K562 (cell line): ENCODE measurements around the gene NME7. TPM values are rescaled to one million over a fixed set of nuclear protein-coding genes. Genes with fewer than 3 reads are reported as not detected.

Experiments
- ATAC-seq: fragments of 200-7000 bp; cut with Tn5 transposase; 3 replicates; pipeline ENCODE4 v1.9.1; 2020; ENCODE audit warnings: moderate library complexity
- BruUV-seq: library from RNA; stranded (reverse); fragments of 400-500 nt; replicated peaks from 2 replicates; lab custom pipeline; 2021; lab: Mats Ljungman, UMichigan
- CTCF ChIA-PET: fragments of 300-600 bp; formaldehyde crosslinking; extraction: SDS; loops from one replicate; lab custom pipeline; 2021; ENCODE audit warnings: low intra/inter-chr PET ratio; lab: Yijun Ruan, JAX
- POLR2A ChIA-PET: fragments of 300-600, 350-650 bp; sonication (Branson Sonifier 250); formaldehyde crosslinking; extraction: SDS; loops from one replicate; lab custom pipeline; 2021; ENCODE audit warnings: antibody characterized with exemption, inconsistent platforms; lab: Yijun Ruan, JAX
- DNase-seq, 4 experiments: peaks; one replicate each; pipeline versions ENCODE4 v3.0.0 to v3.0.0-alpha.2; 2011 to 2018; ENCODE audit warnings: low spot score in 3 of 4, mixed read lengths in 3 of 4; ENCODE audit errors: extremely low read depth in 1 of 4
- FAIRE-seq: peaks from 2 replicates; lab custom pipeline; 2011; peaks lifted over from hg19 to GRCh38; lab: Jason Lieb, UNC
- H2AFZ ChIP-seq: 2 replicates; pipeline ENCODE4 v1.6.0; 2011; ENCODE audit warnings: low read depth, low read length, control low read depth, inconsistent platforms
- H3K27ac ChIP-seq: fragments of 200-600 bp; 3 replicates; pipeline ENCODE4 v1.8.0; 2011; ENCODE audit warnings: low read depth, mild to moderate bottlenecking, control low read depth, inconsistent platforms, low read length, moderate library complexity, mixed read lengths; ENCODE audit errors: extremely low read depth
- H3K27me3 ChIP-seq, 2 experiments: fragments of 300-600 bp in 1 of 2; 2 replicates in 1 of 2; 3 replicates in 1 of 2; pipeline versions ENCODE4 v1.6.0 to v1.8.0; 2011; ENCODE audit warnings: inconsistent platforms in 2 of 2, low read length in 2 of 2, mild to moderate bottlenecking in 1 of 2, mixed read lengths in 1 of 2, moderate library complexity in 1 of 2; ENCODE audit not compliant: control insufficient read depth in 2 of 2, insufficient read depth in 2 of 2
- H3K36me3 ChIP-seq: fragments of 300-600 bp; 3 replicates; pipeline ENCODE4 v1.8.0; 2011; ENCODE audit warnings: mild to moderate bottlenecking, low read length, inconsistent platforms; ENCODE audit not compliant: control insufficient read depth, insufficient read depth
- H3K4me1 ChIP-seq, 2 experiments: fragments of 200-600 bp in 1 of 2; replicated peaks in 1 of 2; 2 replicates in 1 of 2; 3 replicates in 1 of 2; pipeline versions ENCODE4 v1.5.1 to v1.8.0; 2011; ENCODE audit warnings: inconsistent platforms in 2 of 2, low read length in 2 of 2, mild to moderate bottlenecking in 1 of 2, mixed read lengths in 1 of 2, moderate library complexity in 1 of 2; ENCODE audit not compliant: control insufficient read depth in 2 of 2, insufficient read depth in 2 of 2
- H3K4me2 ChIP-seq: 2 replicates; pipeline ENCODE4 v1.6.1; 2011; ENCODE audit warnings: low read length, control low read depth, inconsistent platforms, mixed read lengths; ENCODE audit not compliant: insufficient read depth
- H3K4me3 ChIP-seq: fragments of 200-600 bp; sonication (generic), shearing (Covaris generic); 2 replicates; pipeline ENCODE4 v1.5.1; 2016; ENCODE audit warnings: control low read depth, inconsistent platforms
- H3K79me2 ChIP-seq: fragments of 200-600 bp; 3 replicates; pipeline ENCODE4 v1.8.0; 2011; ENCODE audit warnings: low read length, inconsistent platforms; ENCODE audit not compliant: control insufficient read depth, insufficient read depth
- H3K9ac ChIP-seq, 2 experiments: 2 replicates each; pipeline versions ENCODE4 v1.6.0 to v1.6.1; 2011; ENCODE audit warnings: low read depth in 2 of 2, low read length in 2 of 2, control low read depth in 1 of 2, inconsistent platforms in 1 of 2, mild to moderate bottlenecking in 1 of 2, mixed read lengths in 1 of 2; ENCODE audit not compliant: insufficient read depth in 1 of 2
- H3K9me1 ChIP-seq: one replicate; pipeline ENCODE4 v1.6.0; 2011; ENCODE audit warnings: inconsistent platforms, mild to moderate bottlenecking, low read length, moderate library complexity; ENCODE audit not compliant: control insufficient read depth, insufficient read depth
- H3K9me3 ChIP-seq: replicated peaks from 2 replicates; pipeline ENCODE4 v1.5.1; 2011; ENCODE audit warnings: low read depth, low read length, inconsistent platforms; ENCODE audit not compliant: control insufficient read depth, insufficient read depth
- H4K20me1 ChIP-seq: replicated peaks from 2 replicates; pipeline ENCODE4 v1.6.1; 2011; ENCODE audit warnings: low read length, inconsistent platforms, mixed read lengths; ENCODE audit not compliant: control insufficient read depth, insufficient read depth
- CTCF ChIP-seq, 3 experiments: IDR thresholded peaks in 2 of 3; conservative IDR thresholded peaks in 1 of 3; 2 replicates each; pipeline ENCODE4 v1.5.1; 2011 to 2012; ENCODE audit warnings: low read length in 3 of 3, mild to moderate bottlenecking in 3 of 3, control low read depth in 2 of 3, improper control_type of control experiment in 1 of 3, inconsistent platforms in 1 of 3, low read depth in 1 of 3, mixed read lengths in 1 of 3, moderate library complexity in 1 of 3; ENCODE audit not compliant: insufficient read depth in 2 of 3
- DMBX1 ChIP-seq: fragments of 250-450 bp; sonication (Bioruptor Pico); IDR thresholded peaks from 2 replicates; pipeline ENCODE4 v1.8.0; 2022; ENCODE audit warnings: inconsistent platforms, mild to moderate bottlenecking, moderate library complexity, borderline replicate concordance
- E2F3 ChIP-seq: fragments of 250-450 bp; sonication (Bioruptor Pico); IDR thresholded peaks from 2 replicates; pipeline ENCODE4 v1.4.0; 2020; ENCODE audit warnings: mild to moderate bottlenecking
- MIER1 ChIP-seq: fragments of 450-650 bp; IDR thresholded peaks from 2 replicates; pipeline ENCODE4 v1.6.1; 2016; ENCODE audit warnings: antibody characterized with exemption, mild to moderate bottlenecking, low read depth
- PHB ChIP-seq: fragments of 250-450 bp; sonication (Bioruptor Pico); IDR thresholded peaks from 2 replicates; pipeline ENCODE4 v1.5.0; 2021
- PTTG1 ChIP-seq: fragments of 450-650 bp; IDR thresholded peaks from 2 replicates; pipeline ENCODE4 v1.6.1; 2016; ENCODE audit warnings: low read depth, mild to moderate bottlenecking, missing genetic modification characterization, missing compliant biosample characterization
- STAT6 ChIP-seq: sonication (generic); formaldehyde crosslinking; IDR thresholded peaks from 2 replicates; pipeline ENCODE4 v1.8.1; 2023; ENCODE audit warnings: mild to moderate bottlenecking, missing genetic modification reagents
- TAF15 ChIP-seq: fragments of 200-400 bp; formaldehyde crosslinking; IDR thresholded peaks from 2 replicates; pipeline ENCODE4 v1.6.1; 2017; ENCODE audit warnings: mild to moderate bottlenecking, low read depth, low read length, moderate library complexity
- TCF3 ChIP-seq: sonication (generic); formaldehyde crosslinking; IDR thresholded peaks from 2 replicates; pipeline ENCODE4 v1.4.0; 2020; ENCODE audit warnings: mild to moderate bottlenecking, missing genetic modification reagents
- WHSC1 ChIP-seq: IDR thresholded peaks from one replicate; pipeline ENCODE4 v1.6.1; 2012; ENCODE audit warnings: low read length, control low read depth, inconsistent platforms
- ZBTB12 ChIP-seq: fragments of 250-450 bp; sonication (Bioruptor Pico); IDR thresholded peaks from 2 replicates; pipeline ENCODE4 v1.4.0; 2020
- ZBTB5 ChIP-seq: fragments of 450-650 bp; IDR thresholded peaks from 2 replicates; pipeline ENCODE4 v1.6.1; 2017; ENCODE audit warnings: antibody characterized with exemption
- ZFP30 ChIP-seq: fragments of 250-450 bp; sonication (Bioruptor Pico); IDR thresholded peaks from 2 replicates; pipeline ENCODE4 v1.8.0; 2022; ENCODE audit warnings: moderate library complexity, mild to moderate bottlenecking, inconsistent platforms, borderline replicate concordance
- ZNF586 ChIP-seq: fragments of 450-650 bp; formaldehyde crosslinking; conservative IDR thresholded peaks from 2 replicates; pipeline ENCODE4 v1.4.0; 2020; ENCODE audit warnings: mild to moderate bottlenecking, moderate library complexity
- WGBS: fragments of 100-300 bp; shearing (Covaris generic); methylation state at CpG from one replicate; pipeline ENCODE4 v1.1.6; 2016; ENCODE audit warnings: low coverage, mixed read lengths; ENCODE audit not compliant: insufficient coverage; ENCODE audit errors: missing lambda C conversion rate; 5-methylcytosine and 5-hydroxymethylcytosine counted together
- in situ Hi-C: fragments of 300-500 bp; cut with MboI; formaldehyde crosslinking; loops from 4 replicates; pipeline ENCODE4 v1.15.0; 2018; ENCODE audit warnings: inconsistent platforms, mixed read lengths
- intact Hi-C: fragments of 100-400 bp; cut with micrococcal nuclease; formaldehyde crosslinking; loops from 2 replicates; pipeline ENCODE4 v1.14.2; 2022
- polyA plus RNA-seq, 8 experiments: library from polyadenylated mRNA; depleted of rRNA in 4 of 8; stranded (reverse) in 5 of 8; unstranded in 3 of 8; fragments of >200 nt; fragmentation: Nextera tagmentation in 2 of 8; fragmentation: Illumina TruSeq in 1 of 8; extraction: Ambion mirVana in 2 of 8; extraction: Trizol in 1 of 8; gene quantifications; 2 replicates each; pipeline versions ENCODE4 v1.2.1 to v1.2.3, GENCODE V29; 2011 to 2014; ENCODE audit warnings: inconsistent platforms in 1 of 8, missing spikeins in 1 of 8
- total RNA-seq, 7 experiments: library from RNA; depleted of rRNA in 6 of 7; stranded (reverse); fragments of >200 nt in 6 of 7; fragmentation: Illumina TruSeq in 2 of 7; extraction: Trizol in 2 of 7; gene quantifications; 2 replicates each; pipeline versions ENCODE4 v1.2.1 to v1.2.3, GENCODE V29; 2011 to 2021; ENCODE audit warnings: low replicate concordance in 1 of 7

The NME7 gene
- total and polyA plus RNA-seq, 9 of the 15 experiments (the other 6 are each of a cell fraction or from before 2014, with no cell fraction given), result 7.9 to 43.2 (median 23.9) TPM

GRCh38 chr1:169161496-169162194, 206.0 kb downstream of the NME7 start:
- no peak overlapping the region for H3K4me2 ChIP-seq
- no peaks in the 10 kb centered on the region for H4K20me1 ChIP-seq
- no peak overlapping the region for H3K9ac ChIP-seq
- no peak for ATAC-seq
- peak in 1 of 4 experiments; percentile 11 for DNase-seq
- no peaks in the 10 kb centered on the region for H3K79me2 ChIP-seq
- H3K4me1 ChIP-seq, result peaks cover 0 to 6% of the 10 kb centered on the region in 2 experiments; a peak in 3 of 5 replicates
- ChIA-PET CTCF (no interaction called here), POLR2A (no interaction called here)
- H3K9me1 ChIP-seq, result no peaks in the 10 kb centered on the region
- no peaks in the 10 kb centered on the region for H3K9me3 ChIP-seq
- no peaks in the 10 kb centered on the region for H3K27me3 ChIP-seq
- in situ Hi-C loops (no loop called here), intact Hi-C loops (no loop called here)
- BruUV-seq, result no TSS peak
- no peak overlapping the region for H2AFZ ChIP-seq
- FAIRE-seq, result peak; percentile 26
- no peak overlapping the region for H3K27ac ChIP-seq
- WGBS, result 17% methylated on average over 4 of the region's 4 CpGs
- H3K4me3 ChIP-seq, result no peak overlapping the region
- H3K36me3 ChIP-seq, result no peaks in the 10 kb centered on the region
- TF ChIP-seq STAT6 (CRISPR knock-in tag), result no peak
- TF ChIP-seq ZBTB5, result no peak
- no peak for TF ChIP-seq ZNF586 (CRISPR knock-in tag)
- no peak for TF ChIP-seq PHB (CRISPR knock-in tag)
- no peak for TF ChIP-seq E2F3 (CRISPR knock-in tag)
- TF ChIP-seq ZBTB12, result no peak
- TF ChIP-seq DMBX1 (CRISPR knock-in tag), result peak; percentile 35; the same call in 1 of the 2 replicates
- no peak for TF ChIP-seq MIER1
- no peak for TF ChIP-seq ZFP30 (CRISPR knock-in tag)
- TF ChIP-seq TAF15, result no peak
- TF ChIP-seq WHSC1, result no peak
- peak in 1 of 3 experiments; percentile 14; a peak in 1 of 6 replicates for TF ChIP-seq CTCF (IDR thresholded peaks at IDR 0.05 in 2 of 3, conservative IDR thresholded peaks at IDR 0.05 in 1 of 3; ENCODE audit: insufficient read depth in 2 of 3, low read depth in 1 of 3, low read length in 3 of 3)
- peak; percentile 63; the same call in 1 of the 2 replicates for TF ChIP-seq PTTG1 (tag)
- TF ChIP-seq TCF3, result no peak
